MM.1S (cell line): ENCODE data around the gene ZNF808.
"Not testable (repeated sequence)": the region's sequence is repeated elsewhere in the genome, so short reads cannot be mapped to it uniquely, and the experiment has no call there.

Experiments used
- DNase-seq: peaks from one replicate; pipeline ENCODE4 v3.0.0-alpha.2; 2015
- H2AFZ ChIP-seq: fragments of 300-600 bp; sonication (generic); 2 replicates; pipeline ENCODE4 v1.6.0; 2016; ENCODE audit warnings: antibody characterized with exemption, low read length
- H3F3A ChIP-seq: fragments of 300-600 bp; sonication (generic); 2 replicates; pipeline ENCODE4 v1.6.1; 2016; ENCODE audit warnings: mild to moderate bottlenecking, antibody characterized with exemption, low read length, moderate library complexity, mixed read lengths; ENCODE audit not compliant: insufficient read depth
- H3K27ac ChIP-seq: fragments of 300-600 bp; sonication (generic); 2 replicates; pipeline ENCODE4 v1.5.1; 2016; ENCODE audit warnings: mild to moderate bottlenecking, low read length
- H3K27me3 ChIP-seq: fragments of 300-600 bp; sonication (generic); replicated peaks from 2 replicates; pipeline ENCODE4 v1.6.0; 2016; ENCODE audit warnings: low read length; ENCODE audit not compliant: insufficient read depth
- H3K36me3 ChIP-seq: fragments of 300-600 bp; sonication (generic); replicated peaks from 2 replicates; pipeline ENCODE4 v1.6.1; 2016; ENCODE audit warnings: mild to moderate bottlenecking, low read length, mixed read lengths; ENCODE audit not compliant: insufficient read depth
- H3K4me1 ChIP-seq: fragments of 300-600 bp; sonication (generic); 2 replicates; pipeline ENCODE4 v1.6.1; 2016; ENCODE audit warnings: low read length, mixed read lengths
- H3K4me2 ChIP-seq: fragments of 300-600 bp; sonication (generic); 2 replicates; pipeline ENCODE4 v1.6.0; 2016; ENCODE audit warnings: low read depth, low read length
- H3K4me3 ChIP-seq: fragments of 300-600 bp; sonication (generic); 2 replicates; pipeline ENCODE4 v1.5.1; 2016; ENCODE audit warnings: low read length, mixed read lengths
- H3K79me2 ChIP-seq: fragments of 300-600 bp; sonication (generic); 2 replicates; pipeline ENCODE4 v1.6.1; 2016; ENCODE audit warnings: mixed run types, low read length, mixed read lengths
- H3K9ac ChIP-seq: fragments of 300-600 bp; sonication (generic); 2 replicates; pipeline ENCODE4 v1.6.1; 2016; ENCODE audit warnings: low read length, mixed read lengths
- H3K9me2 ChIP-seq: fragments of 300-600 bp; sonication (generic); replicated peaks from 2 replicates; pipeline ENCODE4 v1.6.1; 2016; ENCODE audit warnings: mild to moderate bottlenecking, low read length, mixed read lengths; ENCODE audit not compliant: insufficient read depth
- H3K9me3 ChIP-seq: fragments of 300-600 bp; sonication (generic); replicated peaks from 2 replicates; pipeline ENCODE4 v1.6.1; 2016; ENCODE audit warnings: mild to moderate bottlenecking, low read length, mixed read lengths; ENCODE audit not compliant: insufficient read depth
- H4K20me1 ChIP-seq: fragments of 300-600 bp; sonication (generic); 2 replicates; pipeline ENCODE4 v1.6.1; 2016; ENCODE audit warnings: mild to moderate bottlenecking, low read length, moderate library complexity, mixed read lengths; ENCODE audit not compliant: insufficient read depth
- CTCF ChIP-seq: fragments of 300-600 bp; sonication (generic); IDR thresholded peaks from 2 replicates; pipeline ENCODE4 v1.5.1; 2016; ENCODE audit warnings: antibody characterized with exemption, low read length, mixed read lengths
- EZH2 ChIP-seq: fragments of 300-600 bp; sonication (generic); optimal IDR thresholded peaks from 2 replicates; pipeline ENCODE3; 2017; ENCODE audit warnings: low read depth, mild to moderate bottlenecking, antibody characterized with exemption, low read length, mixed read lengths
- EZH2phosphoT487 ChIP-seq: fragments of 300-600 bp; sonication (generic); IDR thresholded peaks from 2 replicates; pipeline ENCODE4 v1.6.1; 2018; ENCODE audit warnings: antibody characterized with exemption, low read length

ZNF808 gene

DNA sequence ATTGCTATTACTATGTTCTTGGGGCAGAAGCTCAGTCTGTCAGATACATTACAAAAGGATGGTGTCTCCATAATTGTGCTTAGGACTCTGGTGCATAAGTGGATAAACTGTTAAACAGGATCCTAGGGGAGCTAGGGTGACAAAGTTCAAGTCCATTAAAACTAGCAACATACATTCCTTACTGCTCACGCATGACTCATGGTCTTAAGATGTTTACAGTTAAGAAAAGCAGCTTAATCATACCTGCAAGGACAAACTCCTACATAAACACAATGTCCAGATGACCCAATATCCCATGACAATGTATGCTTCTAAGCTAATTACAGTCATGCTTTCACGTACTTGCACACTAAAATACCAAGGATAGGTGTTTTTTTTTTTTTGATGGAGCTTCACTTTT lies 39.1 kb downstream of the ZNF808 start:
- Histone ChIP-seq H3K4me3 (no peak overlapping the region), H3K9ac (no peak overlapping the region), H3K4me2 (no peak overlapping the region), H3F3A (no peaks in the 10 kb centered on the region), H3K4me1 (no peaks in the 10 kb centered on the region), H3K27ac (no peak overlapping the region), H3K9me3 (no peaks in the 10 kb centered on the region), H2AFZ (no peak overlapping the region), H4K20me1 (no peaks in the 10 kb centered on the region), H3K36me3 (no peaks in the 10 kb centered on the region), H3K9me2 (no peaks in the 10 kb centered on the region), H3K79me2 (no peaks in the 10 kb centered on the region), H3K27me3 (no peaks in the 10 kb centered on the region)
- no peak for TF ChIP-seq CTCF
- no peak for TF ChIP-seq EZH2phosphoT487
- no peak for TF ChIP-seq EZH2
- no peak for DNase-seq

- TF ChIP-seq CTCF (no peak), EZH2 (no peak), EZH2phosphoT487 (no peak)
- H3F3A ChIP-seq: no peaks in the 10 kb centered on the region
Observed at GRCh38 chr19:52567921-52568320, 40.5 kb downstream of the ZNF808 start.

GRCh38 chr19:52569638-52569999 lies 42.2 kb downstream of the ZNF808 start:
- H3K4me1 ChIP-seq, H3K9me2 ChIP-seq, H3K9me3 ChIP-seq, H3K4me3 ChIP-seq, H3K4me2 ChIP-seq, H3K9ac ChIP-seq, H3K36me3 ChIP-seq, H3K79me2 ChIP-seq, DNase-seq, H3K27ac ChIP-seq, H3K27me3 ChIP-seq, H4K20me1 ChIP-seq, H3F3A ChIP-seq, H2AFZ ChIP-seq: not testable (repeated sequence)

More at GRCh38 chr19:52567921-52568320, 40.5 kb downstream of the ZNF808 start:
- Histone ChIP-seq H3K4me3 (no peak overlapping the region), H3K36me3 (no peaks in the 10 kb centered on the region), H3K27me3 (no peaks in the 10 kb centered on the region), H4K20me1 (no peaks in the 10 kb centered on the region), H3K79me2 (no peaks in the 10 kb centered on the region), H3K4me2 (no peak overlapping the region), H3K9me3 (no peaks in the 10 kb centered on the region), H2AFZ (no peak overlapping the region), H3K27ac (no peak overlapping the region), H3K9ac (no peak overlapping the region), H3K9me2 (no peaks in the 10 kb centered on the region), H3K4me1 (no peaks in the 10 kb centered on the region)
- DNase-seq: no peak

DNA sequence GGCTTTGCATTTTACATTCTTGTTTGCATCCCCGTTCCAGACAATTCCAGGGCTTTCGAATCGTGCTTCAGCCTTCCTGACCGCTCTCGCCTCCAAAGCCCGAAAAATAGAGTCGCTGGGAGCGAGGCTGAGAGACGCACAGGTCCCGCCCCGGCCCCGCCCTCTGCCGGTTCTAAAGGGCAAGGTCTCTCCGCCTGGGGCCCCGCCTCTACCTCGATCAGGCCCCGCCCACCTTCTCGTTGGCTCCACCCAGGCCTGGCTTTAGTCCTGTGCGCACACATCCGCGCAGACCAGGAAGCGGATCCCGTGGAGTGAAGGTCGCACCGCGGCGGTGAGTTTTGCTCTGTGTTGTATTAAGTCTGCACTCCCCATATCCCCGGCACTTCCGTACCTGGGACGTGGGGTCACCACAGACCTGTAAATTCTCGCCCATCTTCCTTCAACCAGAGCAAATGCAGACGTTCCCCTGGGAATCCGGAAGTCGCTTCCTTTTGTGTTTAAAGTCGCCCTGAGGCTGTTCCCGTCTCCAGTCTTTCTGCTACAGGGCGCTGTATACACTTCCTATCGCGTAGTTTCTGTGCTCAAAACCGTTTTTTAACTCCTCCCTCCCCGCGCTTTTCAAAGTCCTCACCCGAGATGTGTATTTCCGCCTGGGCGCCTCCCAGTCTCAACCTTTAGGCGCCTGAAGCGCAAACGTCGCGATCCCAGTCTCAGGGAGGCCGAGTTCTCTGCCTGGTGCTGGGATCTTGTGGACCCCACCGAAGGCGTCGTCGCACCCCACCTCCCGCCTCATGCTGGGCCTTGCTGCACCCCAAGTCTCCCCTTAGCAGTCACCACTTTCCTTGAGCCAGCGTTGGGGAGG lies 42.8 kb downstream of the ZNF808 start, which contains the start of gene ZNF701:
Gene ZNF701 (plus strand): TSS at position 288 of the 862 bp plus-strand sequence. CDS start 3,861 bp downstream, outside the sequence.
- Histone ChIP-seq H3K79me2 (no peaks in the 10 kb centered on the region), H3K4me1 (no peaks in the 10 kb centered on the region), H3F3A (no peaks in the 10 kb centered on the region), H3K9me2 (no peaks in the 10 kb centered on the region), H3K27ac (peak within 1 kb of the TSS; percentile 37; the same call in 1 of the 2 replicates), H3K27me3 (no peaks in the 10 kb centered on the region), H3K4me3 (peak within 1 kb of the TSS; percentile 68), H3K36me3 (no peaks in the 10 kb centered on the region), H3K9me3 (no peaks in the 10 kb centered on the region), H3K4me2 (peak within 1 kb of the TSS; percentile 70), H3K9ac (peak within 1 kb of the TSS; percentile 62; the same call in 1 of the 2 replicates), H2AFZ (peak within 1 kb of the TSS; percentile 78), H4K20me1 (no peaks in the 10 kb centered on the region)
- TF ChIP-seq EZH2 (no peak), CTCF (no peak), EZH2phosphoT487 (no peak)
- DNase-seq: peak; percentile 73
